Measurements from ENCODE around the gene BPIFA3. TPM values are rescaled to one million over a fixed set of nuclear protein-coding genes. Genes with fewer than 3 reads are reported as not detected.

BPIFA3 gene
- total and polyA plus RNA-seq, 2 of the 13 experiments (the other 11 are each of a cell fraction or from before 2014, with no cell fraction given): not detected

DNA sequence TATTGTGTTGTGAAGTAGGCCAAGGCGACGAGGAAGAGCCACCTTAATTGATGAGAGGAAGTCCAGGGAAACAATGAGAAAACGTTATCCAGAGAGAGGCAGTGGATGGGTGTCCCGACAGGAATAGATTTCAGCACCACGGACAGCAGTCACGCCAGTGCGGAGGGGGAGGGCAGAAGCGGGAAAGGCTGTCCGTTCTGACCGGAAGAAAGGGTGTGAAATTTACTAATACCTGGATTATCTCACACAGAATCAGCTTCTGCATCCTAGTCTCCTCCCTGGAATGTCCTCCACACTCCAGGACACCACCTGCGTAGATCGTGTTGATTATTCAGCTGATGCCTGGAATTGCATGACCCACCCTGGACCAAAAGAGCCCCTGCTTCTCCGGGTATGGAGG is 7.4 kb upstream of the BPIFA3 start (continued):
- TF ChIP-seq AGO2 (optimal IDR thresholded peaks at IDR 0.05; ENCODE audit: low read depth, low read length): no peak
- TF ChIP-seq, protein P1, sequence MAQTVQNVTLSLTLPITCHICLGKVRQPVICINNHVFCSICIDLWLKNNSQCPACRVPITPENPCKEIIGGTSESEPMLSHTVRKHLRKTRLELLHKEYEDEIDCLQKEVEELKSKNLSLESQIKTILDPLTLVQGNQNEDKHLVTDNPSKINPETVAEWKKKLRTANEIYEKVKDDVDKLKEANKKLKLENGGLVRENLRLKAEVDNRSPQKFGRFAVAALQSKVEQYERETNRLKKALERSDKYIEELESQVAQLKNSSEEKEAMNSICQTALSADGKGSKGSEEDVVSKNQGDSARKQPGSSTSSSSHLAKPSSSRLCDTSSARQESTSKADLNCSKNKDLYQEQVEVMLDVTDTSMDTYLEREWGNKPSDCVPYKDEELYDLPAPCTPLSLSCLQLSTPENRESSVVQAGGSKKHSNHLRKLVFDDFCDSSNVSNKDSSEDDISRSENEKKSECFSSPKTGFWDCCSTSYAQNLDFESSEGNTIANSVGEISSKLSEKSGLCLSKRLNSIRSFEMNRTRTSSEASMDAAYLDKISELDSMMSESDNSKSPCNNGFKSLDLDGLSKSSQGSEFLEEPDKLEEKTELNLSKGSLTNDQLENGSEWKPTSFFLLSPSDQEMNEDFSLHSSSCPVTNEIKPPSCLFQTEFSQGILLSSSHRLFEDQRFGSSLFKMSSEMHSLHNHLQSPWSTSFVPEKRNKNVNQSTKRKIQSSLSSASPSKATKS (CRISPR knock-in tag; IDR thresholded peaks at IDR 0.05): peak; percentile 99; the same call in 1 of the 2 replicates
- TF ChIP-seq, protein P2, sequence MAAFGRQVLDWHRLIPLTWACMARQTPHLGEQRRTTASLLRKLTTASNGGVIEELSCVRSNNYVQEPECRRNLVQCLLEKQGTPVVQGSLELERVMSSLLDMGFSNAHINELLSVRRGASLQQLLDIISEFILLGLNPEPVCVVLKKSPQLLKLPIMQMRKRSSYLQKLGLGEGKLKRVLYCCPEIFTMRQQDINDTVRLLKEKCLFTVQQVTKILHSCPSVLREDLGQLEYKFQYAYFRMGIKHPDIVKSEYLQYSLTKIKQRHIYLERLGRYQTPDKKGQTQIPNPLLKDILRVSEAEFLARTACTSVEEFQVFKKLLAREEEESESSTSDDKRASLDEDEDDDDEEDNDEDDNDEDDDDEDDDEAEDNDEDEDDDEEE (CRISPR knock-in tag; IDR thresholded peaks at IDR 0.05): peak; percentile 98
- TF ChIP-seq ZNF557 (CRISPR knock-in tag; IDR thresholded peaks at IDR 0.05): peak; percentile 99
- peak; percentile 97 for TF ChIP-seq ZIK1 (CRISPR knock-in tag; IDR thresholded peaks at IDR 0.05; ENCODE audit: borderline replicate concordance, low read depth)
- TF ChIP-seq, protein P3, sequence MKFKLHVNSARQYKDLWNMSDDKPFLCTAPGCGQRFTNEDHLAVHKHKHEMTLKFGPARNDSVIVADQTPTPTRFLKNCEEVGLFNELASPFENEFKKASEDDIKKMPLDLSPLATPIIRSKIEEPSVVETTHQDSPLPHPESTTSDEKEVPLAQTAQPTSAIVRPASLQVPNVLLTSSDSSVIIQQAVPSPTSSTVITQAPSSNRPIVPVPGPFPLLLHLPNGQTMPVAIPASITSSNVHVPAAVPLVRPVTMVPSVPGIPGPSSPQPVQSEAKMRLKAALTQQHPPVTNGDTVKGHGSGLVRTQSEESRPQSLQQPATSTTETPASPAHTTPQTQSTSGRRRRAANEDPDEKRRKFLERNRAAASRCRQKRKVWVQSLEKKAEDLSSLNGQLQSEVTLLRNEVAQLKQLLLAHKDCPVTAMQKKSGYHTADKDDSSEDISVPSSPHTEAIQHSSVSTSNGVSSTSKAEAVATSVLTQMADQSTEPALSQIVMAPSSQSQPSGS (CRISPR knock-in tag; IDR thresholded peaks at IDR 0.05): peak; percentile 94
- peak; percentile 83; the same call in 1 of the 2 replicates for TF ChIP-seq ZNF230 (CRISPR knock-in tag; IDR thresholded peaks at IDR 0.05)
- TF ChIP-seq, protein P4, sequence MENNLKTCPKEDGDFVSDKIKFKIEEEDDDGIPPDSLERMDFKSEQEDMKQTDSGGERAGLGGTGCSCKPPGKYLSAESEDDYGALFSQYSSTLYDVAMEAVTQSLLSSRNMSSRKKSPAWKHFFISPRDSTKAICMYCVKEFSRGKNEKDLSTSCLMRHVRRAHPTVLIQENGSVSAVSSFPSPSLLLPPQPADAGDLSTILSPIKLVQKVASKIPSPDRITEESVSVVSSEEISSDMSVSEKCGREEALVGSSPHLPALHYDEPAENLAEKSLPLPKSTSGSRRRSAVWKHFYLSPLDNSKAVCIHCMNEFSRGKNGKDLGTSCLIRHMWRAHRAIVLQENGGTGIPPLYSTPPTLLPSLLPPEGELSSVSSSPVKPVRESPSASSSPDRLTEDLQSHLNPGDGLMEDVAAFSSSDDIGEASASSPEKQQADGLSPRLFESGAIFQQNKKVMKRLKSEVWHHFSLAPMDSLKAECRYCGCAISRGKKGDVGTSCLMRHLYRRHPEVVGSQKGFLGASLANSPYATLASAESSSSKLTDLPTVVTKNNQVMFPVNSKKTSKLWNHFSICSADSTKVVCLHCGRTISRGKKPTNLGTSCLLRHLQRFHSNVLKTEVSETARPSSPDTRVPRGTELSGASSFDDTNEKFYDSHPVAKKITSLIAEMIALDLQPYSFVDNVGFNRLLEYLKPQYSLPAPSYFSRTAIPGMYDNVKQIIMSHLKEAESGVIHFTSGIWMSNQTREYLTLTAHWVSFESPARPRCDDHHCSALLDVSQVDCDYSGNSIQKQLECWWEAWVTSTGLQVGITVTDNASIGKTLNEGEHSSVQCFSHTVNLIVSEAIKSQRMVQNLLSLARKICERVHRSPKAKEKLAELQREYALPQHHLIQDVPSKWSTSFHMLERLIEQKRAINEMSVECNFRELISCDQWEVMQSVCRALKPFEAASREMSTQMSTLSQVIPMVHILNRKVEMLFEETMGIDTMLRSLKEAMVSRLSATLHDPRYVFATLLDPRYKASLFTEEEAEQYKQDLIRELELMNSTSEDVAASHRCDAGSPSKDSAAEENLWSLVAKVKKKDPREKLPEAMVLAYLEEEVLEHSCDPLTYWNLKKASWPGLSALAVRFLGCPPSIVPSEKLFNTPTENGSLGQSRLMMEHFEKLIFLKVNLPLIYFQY (CRISPR knock-in tag; IDR thresholded peaks at IDR 0.05; ENCODE audit: borderline replicate concordance): peak; percentile 93
- TF ChIP-seq KMT2A (CRISPR knock-in tag; IDR thresholded peaks at IDR 0.05): peak; percentile 53; the same call in 1 of the 2 replicates
- TF ChIP-seq ARHGAP35 (CRISPR knock-in tag; IDR thresholded peaks at IDR 0.05; ENCODE audit: borderline replicate concordance): peak; percentile 90; the same call in 1 of the 2 replicates
- peak; percentile 83 for TF ChIP-seq GATAD1 (CRISPR knock-in tag; IDR thresholded peaks at IDR 0.05)
- peak; percentile 79 for TF ChIP-seq ZMYM4 (CRISPR knock-in tag; IDR thresholded peaks at IDR 0.05)
- peak; percentile 81; the same call in 1 of the 2 replicates for TF ChIP-seq ZNF547 (CRISPR knock-in tag; IDR thresholded peaks at IDR 0.05)
- TF ChIP-seq, protein P5, sequence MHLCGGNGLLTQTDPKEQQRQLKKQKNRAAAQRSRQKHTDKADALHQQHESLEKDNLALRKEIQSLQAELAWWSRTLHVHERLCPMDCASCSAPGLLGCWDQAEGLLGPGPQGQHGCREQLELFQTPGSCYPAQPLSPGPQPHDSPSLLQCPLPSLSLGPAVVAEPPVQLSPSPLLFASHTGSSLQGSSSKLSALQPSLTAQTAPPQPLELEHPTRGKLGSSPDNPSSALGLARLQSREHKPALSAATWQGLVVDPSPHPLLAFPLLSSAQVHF (CRISPR knock-in tag; IDR thresholded peaks at IDR 0.05): peak; percentile 95
- TF ChIP-seq SP2 (CRISPR knock-in tag; IDR thresholded peaks at IDR 0.05): peak; percentile 47; the same call in 1 of the 2 replicates
- TF ChIP-seq HNRNPH1 (optimal IDR thresholded peaks at IDR 0.05; ENCODE audit: low read depth, low read length): no peak
- TF ChIP-seq, protein P6, sequence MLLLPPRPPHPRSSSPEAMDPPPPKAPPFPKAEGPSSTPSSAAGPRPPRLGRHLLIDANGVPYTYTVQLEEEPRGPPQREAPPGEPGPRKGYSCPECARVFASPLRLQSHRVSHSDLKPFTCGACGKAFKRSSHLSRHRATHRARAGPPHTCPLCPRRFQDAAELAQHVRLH (CRISPR knock-in tag; IDR thresholded peaks at IDR 0.05; ENCODE audit: borderline replicate concordance, low read depth): peak; percentile 100
- peak; percentile 95; the same call in 1 of the 2 replicates for TF ChIP-seq SMAD9 (CRISPR knock-in tag; IDR thresholded peaks at IDR 0.05)
- TF ChIP-seq ZNF619 (CRISPR knock-in tag; IDR thresholded peaks at IDR 0.05): no peak
- no peak; the same call in 1 of the 2 replicates for TF ChIP-seq ZNF747 (CRISPR knock-in tag; IDR thresholded peaks at IDR 0.05; ENCODE audit: borderline replicate concordance)
- peak; percentile 63; the same call in 1 of the 2 replicates for TF ChIP-seq MYC (CRISPR knock-in tag; IDR thresholded peaks at IDR 0.05; ENCODE audit: borderline replicate concordance)

Measured in HepG2 (cell line).